Body of pancreas (tissue), 4 donors: Measurements from ENCODE around the gene C12orf75.

ENCODE experiments used
- CTCF ChIP-seq, 7 experiments: fragments of 450-650 bp in 4 of 7; fragments of 200-600 bp in 3 of 7; sonication (generic) in 3 of 7; IDR thresholded peaks; one replicate each; pipeline ENCODE4 v1.5.1; 2016 to 2019; ENCODE audit warnings: antibody characterized with exemption in 7 of 7
- POLR2A ChIP-seq, 3 donors: fragments of 450-650 bp; IDR thresholded peaks; one replicate each; pipeline ENCODE4 v1.6.1; 2016; ENCODE audit warnings: antibody characterized with exemption in 3 of 3, mild to moderate bottlenecking in 2 of 3

- no peak for TF ChIP-seq CTCF (IDR thresholded peaks at IDR 0.05)
- no peak for TF ChIP-seq POLR2A (IDR thresholded peaks at IDR 0.05)
These were observed 14.8 kb upstream of the C12orf75 start for GRCh38 chr12:105315726-105316125.
